ENCODE results near the gene SLC22A16.

The SLC22A16 gene

GRCh38 chr6:110399219-110400071, 77.0 kb downstream of the SLC22A16 start:
- no peak for DNase-seq

GRCh38 chr6:110398778-110399177, 77.6 kb downstream of the SLC22A16 start:
- no peak for DNase-seq

DNA sequence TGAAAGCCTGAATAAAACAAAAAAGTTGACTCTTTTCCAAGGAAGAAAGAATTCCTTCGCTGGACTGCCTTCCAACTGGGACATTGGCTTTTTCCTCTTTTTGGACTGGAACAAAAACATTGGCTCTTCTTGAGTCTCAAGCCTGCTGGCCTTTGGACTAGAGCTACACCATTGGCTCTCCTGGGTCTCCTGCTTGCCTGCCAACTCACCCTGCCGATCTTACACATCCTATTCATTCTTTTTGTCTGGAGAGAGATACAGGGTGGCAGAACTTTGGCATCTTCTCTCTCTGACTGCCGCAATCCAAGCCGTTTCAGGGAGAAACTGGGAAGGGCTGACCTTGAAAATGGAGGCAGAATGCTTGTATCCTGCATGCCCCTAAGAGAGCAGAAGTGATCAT, 81.2 kb downstream of the SLC22A16 start:
- DNase-seq, result peak in 1 of 2 experiments; percentile 9

DNA sequence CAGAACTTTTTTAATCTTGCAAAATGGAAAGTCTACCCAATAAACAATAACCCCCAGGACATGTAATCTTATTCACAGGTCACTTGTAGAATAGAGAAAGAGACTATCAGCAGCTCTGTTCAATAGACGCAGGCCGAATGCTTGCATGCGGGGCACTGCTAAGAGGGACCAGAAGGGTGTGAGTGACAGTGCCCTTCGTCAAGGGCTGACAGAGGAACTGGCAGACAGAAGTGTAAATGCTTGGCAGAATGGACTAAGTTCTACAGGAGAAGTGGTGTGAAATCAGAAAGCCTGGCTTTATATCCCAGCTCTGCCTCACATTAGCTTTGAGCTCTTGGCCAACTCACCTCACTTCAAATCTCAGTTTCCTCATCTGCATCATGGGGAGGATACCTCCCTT, 82.0 kb downstream of the SLC22A16 start:
- DNase-seq, result no peak

GRCh38 chr6:110392727-110393126, 83.7 kb downstream of the SLC22A16 start:
- no peak for DNase-seq

- DNase-seq, result no peak
Measured at GRCh38 chr6:110390404-110390803, 86.0 kb downstream of the SLC22A16 start.

DNA sequence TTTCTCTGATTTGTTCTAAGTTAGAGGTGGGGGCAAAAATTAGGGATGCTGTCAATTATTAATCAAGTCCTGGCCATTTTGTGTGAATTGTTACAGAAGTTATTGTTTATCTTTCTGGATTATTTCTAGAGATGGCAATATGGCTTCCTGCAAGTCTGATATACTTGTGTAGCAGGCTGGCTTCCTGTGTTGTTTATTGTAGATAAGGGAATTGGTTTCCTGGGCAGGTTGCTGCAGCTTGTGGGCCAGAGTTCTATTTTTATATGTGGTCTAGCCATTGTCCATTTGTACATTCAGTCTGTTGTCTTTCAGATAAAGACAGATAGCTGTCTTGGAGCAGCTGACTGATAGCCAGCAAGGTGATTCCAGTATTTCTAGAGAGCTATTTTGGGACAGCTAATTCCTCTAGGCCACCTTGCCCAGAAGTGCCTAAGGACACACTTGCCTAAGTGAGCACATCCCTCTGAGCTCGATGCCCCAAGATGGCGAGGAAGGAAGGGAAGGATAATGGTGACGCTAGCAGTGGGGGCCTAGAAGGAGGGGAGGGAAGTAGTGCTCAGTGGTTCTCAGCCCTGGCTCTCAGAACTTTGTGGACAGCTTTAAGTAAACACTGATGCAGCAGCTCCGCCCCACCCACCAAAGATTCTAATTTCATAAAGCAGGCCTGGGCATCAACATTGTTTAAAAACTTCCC, 86.6 kb downstream of the SLC22A16 start:
- DNase-seq, result no peak

DNA sequence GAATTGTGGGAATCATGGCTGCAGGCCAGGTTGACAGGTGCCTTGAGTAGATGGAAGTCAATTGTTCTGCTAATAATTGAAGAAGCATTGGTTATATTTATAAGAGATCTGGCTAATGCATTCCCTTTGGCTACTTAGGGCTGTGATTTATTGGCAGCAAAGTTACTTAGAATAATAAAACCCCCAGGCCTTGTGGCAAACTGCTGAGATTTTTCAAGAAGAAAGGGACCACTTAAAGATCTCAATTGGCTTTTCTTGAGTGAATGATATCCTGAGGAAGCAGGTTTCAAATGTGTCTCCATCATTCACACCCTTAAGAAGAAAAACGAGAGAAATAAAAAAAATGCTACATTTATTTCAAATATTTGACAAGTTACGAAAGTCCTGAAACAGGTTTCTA, 88.4 kb downstream of the SLC22A16 start:
- DNase-seq, result no peak

DNA sequence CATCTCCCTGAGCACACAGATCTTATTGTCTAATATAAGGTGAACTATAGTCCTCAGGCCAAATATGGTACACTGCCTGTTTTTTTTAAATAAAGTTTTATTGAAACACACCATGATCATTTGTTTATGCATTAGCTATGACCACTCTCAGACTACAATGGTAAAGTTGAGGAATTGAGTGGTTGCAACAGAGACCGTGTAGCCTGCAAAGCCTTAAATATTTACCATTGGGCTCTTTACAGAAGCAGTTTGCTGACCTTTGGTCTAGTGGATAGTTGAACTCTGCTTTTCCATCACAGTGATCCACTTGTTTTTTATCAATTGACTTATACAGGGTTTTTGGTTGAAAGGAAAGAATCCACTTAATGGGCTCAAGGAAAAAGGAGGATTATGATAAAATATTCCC, 91.0 kb downstream of the SLC22A16 start:
- no peak for DNase-seq

GRCh38 chr6:110378552-110378951, 97.9 kb downstream of the SLC22A16 start:
- DNase-seq, result no peak

Data from NCI-H446 (cell line).